ENCODE data around the gene QRFP. TPM values are rescaled to one million over a fixed set of nuclear protein-coding genes. Genes with fewer than 3 reads are reported as not detected.

The QRFP gene, protein sequence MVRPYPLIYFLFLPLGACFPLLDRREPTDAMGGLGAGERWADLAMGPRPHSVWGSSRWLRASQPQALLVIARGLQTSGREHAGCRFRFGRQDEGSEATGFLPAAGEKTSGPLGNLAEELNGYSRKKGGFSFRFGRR
- not detected for polyA plus RNA-seq (2013, experiment 1 of 2)
- polyA plus RNA-seq (2013, experiment 2 of 2) = not detected

DNA sequence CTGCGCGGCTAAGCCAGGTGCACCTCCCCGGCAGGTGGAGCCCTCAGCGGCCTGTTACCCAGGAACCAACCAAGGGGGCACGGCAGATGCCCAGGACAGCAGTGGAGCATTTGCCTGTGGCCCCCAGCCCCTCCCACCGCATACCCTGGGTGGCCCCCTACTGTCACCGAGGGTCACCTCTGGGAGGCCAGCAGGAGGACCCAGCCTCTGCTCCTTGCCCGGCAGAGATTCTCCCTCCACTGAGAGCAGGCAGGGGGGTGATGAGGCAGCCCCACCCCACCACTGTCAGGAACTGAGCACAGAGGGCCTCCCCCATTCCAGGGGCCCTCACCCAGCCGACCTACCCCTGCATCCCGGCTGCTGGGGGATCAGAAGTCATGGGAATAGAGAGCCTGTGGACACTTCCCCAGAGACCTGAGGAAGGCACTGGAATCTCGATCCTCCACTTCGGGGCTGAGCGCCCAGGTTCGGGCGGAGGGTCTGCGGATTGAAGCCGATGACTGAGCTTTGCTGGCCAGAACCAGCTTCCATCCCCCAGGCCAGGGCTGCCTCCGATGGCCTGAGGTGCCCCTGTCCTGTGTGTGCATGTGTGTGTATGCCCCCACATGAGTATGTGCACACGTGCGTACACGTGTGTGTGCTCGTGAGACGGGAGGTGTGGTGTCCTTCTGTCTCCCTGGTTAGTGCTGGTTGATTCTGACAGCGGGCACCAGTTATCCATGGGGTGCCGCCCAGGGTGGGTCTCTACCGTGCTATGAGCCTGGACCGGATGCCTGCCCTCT is at the start of gene QRFP:
QRFP (minus strand) TSS at position 580 of the 782 bp plus-strand sequence. CDS start 2,974 bp downstream, outside the sequence.
- Histone ChIP-seq H3K9ac (ENCODE audit: low read depth, low read length) (no peak within 1 kb of the TSS), H3K4me3 (ENCODE audit: low read length) (no peak within 1 kb of the TSS), H3K4me1 (ENCODE audit: insufficient read depth, low read length) (no peaks in the 10 kb centered on the region), H3K36me3 (ENCODE audit: insufficient read depth, low read length) (peaks cover 3% of the 10 kb centered on the region; the same call in 1 of the 2 replicates), H3K27ac (ENCODE audit: low read depth, low read length) (no peak within 1 kb of the TSS), H3K27me3 (ENCODE audit: insufficient read depth, low read length) (no peaks in the 10 kb centered on the region), H3K9me3 (ENCODE audit: insufficient read depth, low read depth, low read length) (no peaks in the 10 kb centered on the region)
- 91% methylated on average over 27 of the region's 27 CpGs for WGBS

DNA sequence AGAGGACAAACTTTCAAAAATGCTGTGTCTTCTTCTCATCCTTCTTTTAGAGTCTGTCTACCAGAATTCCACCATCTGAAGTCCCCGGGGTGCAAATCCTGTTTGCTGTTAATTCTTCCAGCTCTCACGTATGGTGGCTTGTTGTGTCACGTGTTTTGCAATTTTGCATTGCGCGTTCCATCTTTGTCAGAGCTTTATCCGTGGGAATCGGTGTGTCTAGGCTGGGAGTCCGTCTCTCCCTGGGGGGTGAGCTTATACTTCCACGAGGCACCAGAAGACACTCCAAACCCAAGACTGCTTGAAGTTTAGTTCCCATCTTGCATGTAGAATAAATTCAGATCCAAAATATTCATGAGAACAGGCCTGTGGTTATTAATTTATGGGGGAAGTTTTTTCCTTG is 48.6 kb upstream of the QRFP start:
- H3K4me3 ChIP-seq (ENCODE audit: low read length) = no peak overlapping the region
- H3K4me1 ChIP-seq (ENCODE audit: insufficient read depth, low read length) = peaks cover 3% of the 10 kb centered on the region; the same call in 1 of the 2 replicates
- no peak overlapping the region for H3K27ac ChIP-seq (ENCODE audit: low read depth, low read length)
- WGBS = 93% methylated on average over 9 of the region's 9 CpGs
- peaks cover 21% of the 10 kb centered on the region for H3K27me3 ChIP-seq (ENCODE audit: insufficient read depth, low read length)
- H3K9me3 ChIP-seq (ENCODE audit: insufficient read depth, low read depth, low read length) = peaks cover 4% of the 10 kb centered on the region; the same call in 1 of the 2 replicates
- H3K36me3 ChIP-seq (ENCODE audit: insufficient read depth, low read length) = no peaks in the 10 kb centered on the region
- no peak overlapping the region for H3K9ac ChIP-seq (ENCODE audit: low read depth, low read length)

DNA sequence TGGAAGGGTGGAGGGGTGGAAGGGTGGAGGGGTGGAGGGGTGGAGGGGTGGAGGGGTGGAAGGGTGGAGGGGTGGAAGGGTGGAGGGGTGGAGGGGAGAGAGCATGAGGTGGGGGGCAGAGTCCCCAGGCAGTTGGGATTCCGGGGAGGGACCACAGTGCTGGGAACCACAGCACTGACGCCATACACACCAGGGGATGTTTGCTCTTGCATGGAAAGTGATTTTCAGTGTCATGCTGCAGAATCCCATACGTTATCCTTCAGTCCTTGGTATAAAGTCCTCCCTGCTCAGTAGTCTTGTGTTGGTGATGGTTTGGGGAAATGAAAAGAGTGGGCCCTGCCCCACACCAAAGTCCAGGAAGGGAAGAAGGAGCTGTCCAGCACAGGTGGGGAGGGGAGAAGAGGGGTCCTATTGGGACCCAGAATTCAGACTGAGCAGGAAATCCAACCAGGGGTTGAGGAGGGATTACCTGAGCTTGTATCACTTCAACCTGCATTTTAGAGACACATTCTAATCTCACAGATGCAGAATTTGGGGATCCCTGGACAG is 48.0 kb upstream of the QRFP start:
- Histone ChIP-seq H3K27ac (ENCODE audit: low read depth, low read length) (no peak overlapping the region), H3K4me3 (ENCODE audit: low read length) (no peak overlapping the region), H3K36me3 (ENCODE audit: insufficient read depth, low read length) (no peaks in the 10 kb centered on the region), H3K27me3 (ENCODE audit: insufficient read depth, low read length) (peaks cover 27% of the 10 kb centered on the region), H3K9me3 (ENCODE audit: insufficient read depth, low read depth, low read length) (peaks cover under 1% of the 10 kb centered on the region; the same call in 1 of the 2 replicates), H3K9ac (ENCODE audit: low read depth, low read length) (no peak overlapping the region), H3K4me1 (ENCODE audit: insufficient read depth, low read length) (peaks cover 3% of the 10 kb centered on the region; the same call in 1 of the 2 replicates)
- WGBS = 56% methylated on average over 3 of the region's 3 CpGs

DNA sequence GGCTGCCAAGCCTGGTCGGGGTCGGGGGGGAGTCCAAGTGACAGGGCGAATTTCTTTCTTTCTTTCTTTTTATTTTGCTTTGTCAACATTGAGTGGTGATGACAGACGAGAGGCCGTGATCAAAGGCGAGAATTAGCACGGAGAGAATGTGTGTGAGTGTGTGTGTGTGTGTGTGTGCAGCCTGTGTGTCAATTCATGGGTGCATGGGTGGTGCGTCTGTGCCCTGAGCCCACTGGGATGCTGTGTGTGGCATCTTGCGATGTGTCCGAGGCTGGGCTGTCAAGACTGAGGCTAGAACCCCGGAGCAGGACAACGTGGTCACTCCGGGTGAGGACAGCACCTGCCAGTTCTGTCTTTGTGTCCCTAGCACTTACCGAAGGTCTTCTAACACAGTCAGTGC is 47.2 kb upstream of the QRFP start:
- WGBS = 81% methylated on average over 14 of the region's 14 CpGs
- H3K36me3 ChIP-seq (ENCODE audit: insufficient read depth, low read length) = no peaks in the 10 kb centered on the region
- H3K9ac ChIP-seq (ENCODE audit: low read depth, low read length) = no peak overlapping the region
- no peak overlapping the region for H3K4me3 ChIP-seq (ENCODE audit: low read length)
- no peaks in the 10 kb centered on the region for H3K9me3 ChIP-seq (ENCODE audit: insufficient read depth, low read depth, low read length)
- peaks cover 35% of the 10 kb centered on the region for H3K27me3 ChIP-seq (ENCODE audit: insufficient read depth, low read length)
- H3K4me1 ChIP-seq (ENCODE audit: insufficient read depth, low read length) = peaks cover 3% of the 10 kb centered on the region; the same call in 1 of the 2 replicates
- no peak overlapping the region for H3K27ac ChIP-seq (ENCODE audit: low read depth, low read length)

DNA sequence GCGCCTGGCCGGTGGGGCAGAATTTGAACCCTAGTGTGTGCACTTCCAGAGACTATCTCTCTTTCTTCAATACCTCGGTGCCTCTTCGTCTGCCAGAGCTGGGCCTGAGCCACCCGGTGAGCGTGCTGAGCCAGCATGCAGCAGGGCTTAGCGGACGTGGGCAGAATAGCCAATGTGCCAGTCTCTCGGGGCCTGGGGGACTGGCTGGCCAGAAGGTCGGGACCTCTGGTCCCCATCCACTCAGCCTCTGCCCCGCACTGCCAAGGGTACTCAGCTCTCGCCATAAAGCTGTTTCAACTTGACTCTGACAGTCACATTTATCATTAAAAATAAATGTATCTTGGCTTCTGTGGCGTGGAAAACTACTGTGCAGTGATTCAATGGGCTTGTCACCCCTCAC is 46.6 kb upstream of the QRFP start:
- H3K9ac ChIP-seq (ENCODE audit: low read depth, low read length) = no peak overlapping the region

DNA sequence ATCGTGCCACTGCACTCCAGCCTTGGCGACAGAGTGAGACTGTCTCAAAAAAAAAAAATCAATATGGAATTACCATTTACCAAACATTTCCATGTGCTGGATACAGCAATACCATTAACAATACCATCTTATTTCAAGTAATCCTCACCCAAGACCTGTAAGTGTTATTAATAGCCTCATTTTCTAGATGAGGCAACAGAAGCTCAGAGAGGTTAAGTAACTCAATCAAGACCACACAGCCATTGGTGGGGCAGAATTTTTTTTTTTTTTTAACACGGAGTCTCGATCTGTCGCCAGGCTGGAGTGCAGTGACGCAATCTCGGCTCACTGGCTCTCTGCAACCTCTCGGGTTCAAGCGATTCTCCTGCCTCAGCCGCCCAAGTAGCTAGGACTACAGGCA is 46.1 kb upstream of the QRFP start:
- Histone ChIP-seq H3K4me3 (ENCODE audit: low read length) (no peak overlapping the region), H3K27ac (ENCODE audit: low read depth, low read length) (no peak overlapping the region), H3K9me3 (ENCODE audit: insufficient read depth, low read depth, low read length) (no peaks in the 10 kb centered on the region), H3K9ac (ENCODE audit: low read depth, low read length) (no peak overlapping the region), H3K27me3 (ENCODE audit: insufficient read depth, low read length) (peaks cover 46% of the 10 kb centered on the region), H3K36me3 (ENCODE audit: insufficient read depth, low read length) (no peaks in the 10 kb centered on the region), H3K4me1 (ENCODE audit: insufficient read depth, low read length) (peaks cover 3% of the 10 kb centered on the region; the same call in 1 of the 2 replicates)
- 90% methylated on average over 10 of the region's 10 CpGs for WGBS

More for the DNA sequence above, 46.6 kb upstream of the QRFP start:
- no peaks in the 10 kb centered on the region for H3K36me3 ChIP-seq (ENCODE audit: insufficient read depth, low read length)
- peaks cover 41% of the 10 kb centered on the region for H3K27me3 ChIP-seq (ENCODE audit: insufficient read depth, low read length)
- H3K4me1 ChIP-seq (ENCODE audit: insufficient read depth, low read length) = peaks cover 3% of the 10 kb centered on the region; the same call in 1 of the 2 replicates
- 88% methylated on average over 13 of the region's 13 CpGs for WGBS
- H3K4me3 ChIP-seq (ENCODE audit: low read length) = no peak overlapping the region
- H3K9me3 ChIP-seq (ENCODE audit: insufficient read depth, low read depth, low read length) = no peaks in the 10 kb centered on the region
- no peak overlapping the region for H3K27ac ChIP-seq (ENCODE audit: low read depth, low read length)

DNA sequence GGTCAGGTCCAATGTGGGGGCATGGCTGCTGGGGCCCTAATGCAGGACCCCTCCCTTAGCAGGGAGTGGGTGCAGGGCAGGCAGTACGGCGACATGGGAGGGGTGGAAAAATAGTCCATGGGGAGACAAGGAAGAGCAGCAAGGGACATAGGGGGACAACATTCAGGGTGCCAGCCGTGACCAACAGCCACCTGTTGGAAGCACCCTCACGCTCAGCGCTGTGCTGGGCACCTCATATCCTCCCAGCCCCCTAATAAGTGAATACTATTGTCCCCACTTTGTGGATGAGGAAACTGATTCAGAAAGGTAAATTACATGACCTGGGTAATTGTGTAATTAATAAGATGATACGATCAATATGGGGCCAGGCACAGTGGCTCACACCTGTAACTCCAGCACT is 45.5 kb upstream of the QRFP start:
- WGBS = 97% methylated on average over 6 of the region's 6 CpGs
- H3K4me1 ChIP-seq (ENCODE audit: insufficient read depth, low read length) = peaks cover 5% of the 10 kb centered on the region; the same call in 1 of the 2 replicates
- no peak overlapping the region for H3K9ac ChIP-seq (ENCODE audit: low read depth, low read length)
- H3K4me3 ChIP-seq (ENCODE audit: low read length) = no peak overlapping the region
- H3K27me3 ChIP-seq (ENCODE audit: insufficient read depth, low read length) = peaks cover 52% of the 10 kb centered on the region
- no peaks in the 10 kb centered on the region for H3K9me3 ChIP-seq (ENCODE audit: insufficient read depth, low read depth, low read length)
- no peaks in the 10 kb centered on the region for H3K36me3 ChIP-seq (ENCODE audit: insufficient read depth, low read length)
- no peak overlapping the region for H3K27ac ChIP-seq (ENCODE audit: low read depth, low read length)

DNA sequence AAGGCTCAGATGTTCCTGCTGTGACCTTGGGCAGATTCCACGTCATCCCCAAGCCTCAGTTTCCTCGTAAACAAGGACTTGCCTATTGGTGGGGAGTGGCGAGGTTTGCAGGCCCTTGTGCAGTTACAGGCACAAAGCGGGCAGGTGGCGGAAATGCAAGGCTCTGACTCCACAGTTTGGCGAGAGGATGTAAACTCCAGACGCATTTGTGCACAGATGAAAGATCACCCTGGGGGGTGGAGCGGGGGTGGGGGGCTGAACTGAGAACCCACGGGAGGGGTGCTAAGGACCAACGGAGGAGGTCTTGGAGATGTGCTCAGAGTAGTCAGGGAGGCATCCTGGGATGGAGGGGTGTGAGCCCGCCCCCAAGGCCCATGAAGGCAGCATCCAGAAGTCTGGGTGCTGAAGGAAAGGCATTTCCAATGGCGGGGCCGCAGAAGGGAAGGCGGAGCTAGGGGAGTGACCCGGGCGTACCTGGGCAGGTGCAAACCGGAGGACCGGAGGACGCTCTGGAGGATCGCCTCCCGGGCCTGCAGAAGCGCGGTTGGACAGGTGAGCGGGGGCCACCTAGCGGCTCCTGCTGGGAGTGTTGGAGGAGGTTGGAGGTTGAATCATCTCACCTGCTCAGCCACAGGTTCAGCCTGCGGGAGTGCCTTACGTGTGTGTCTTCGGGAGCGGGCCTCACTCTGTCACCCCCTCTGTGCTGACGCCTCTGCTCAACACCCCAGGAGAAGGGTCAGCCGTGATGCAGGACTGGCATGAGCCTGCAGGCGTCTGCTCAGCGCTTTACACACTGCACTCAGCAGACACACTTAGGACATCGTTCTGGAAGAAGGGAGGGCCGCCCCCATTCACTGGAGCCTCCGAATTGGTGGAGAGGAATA is 44.3 kb upstream of the QRFP start:
- peaks cover 56% of the 10 kb centered on the region for H3K27me3 ChIP-seq (ENCODE audit: insufficient read depth, low read length)
- no peak overlapping the region for H3K9ac ChIP-seq (ENCODE audit: low read depth, low read length)
- no peaks in the 10 kb centered on the region for H3K9me3 ChIP-seq (ENCODE audit: insufficient read depth, low read depth, low read length)
- H3K36me3 ChIP-seq (ENCODE audit: insufficient read depth, low read length) = no peaks in the 10 kb centered on the region
- H3K4me1 ChIP-seq (ENCODE audit: insufficient read depth, low read length) = peaks cover 11% of the 10 kb centered on the region
- 18% methylated on average over 36 of the region's 36 CpGs for WGBS
- no peak overlapping the region for H3K27ac ChIP-seq (ENCODE audit: low read depth, low read length)
- H3K4me3 ChIP-seq (ENCODE audit: low read length) = no peak overlapping the region

DNA sequence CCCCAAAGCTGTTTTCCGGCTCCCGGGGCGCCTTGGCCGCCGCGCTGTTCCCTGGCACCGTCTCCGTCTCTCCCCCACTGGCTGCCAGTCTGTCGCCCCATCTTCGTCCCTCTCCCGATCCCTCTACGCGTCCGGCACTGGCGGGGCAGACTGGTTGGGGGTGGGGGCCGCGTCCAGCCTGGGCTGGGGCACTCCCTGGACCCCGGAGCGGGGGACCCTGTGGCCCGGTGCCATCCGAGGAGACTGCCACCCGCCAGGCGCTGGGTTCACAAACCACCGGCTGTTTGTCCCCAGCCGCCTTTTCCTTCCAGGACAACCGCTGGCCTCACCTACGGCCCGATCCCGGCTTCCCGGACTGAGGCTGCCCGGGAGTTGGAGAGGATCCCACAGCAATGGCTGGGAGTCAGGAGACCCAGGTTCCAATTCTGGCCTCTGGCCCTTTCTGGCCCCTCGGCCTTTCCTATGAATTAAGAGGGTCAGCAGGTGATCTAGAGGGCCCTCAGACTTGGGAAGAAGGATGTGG is 43.5 kb upstream of the QRFP start:
- H3K27me3 ChIP-seq (ENCODE audit: insufficient read depth, low read length) = peaks cover 56% of the 10 kb centered on the region
- H3K4me1 ChIP-seq (ENCODE audit: insufficient read depth, low read length) = peaks cover 11% of the 10 kb centered on the region

DNA sequence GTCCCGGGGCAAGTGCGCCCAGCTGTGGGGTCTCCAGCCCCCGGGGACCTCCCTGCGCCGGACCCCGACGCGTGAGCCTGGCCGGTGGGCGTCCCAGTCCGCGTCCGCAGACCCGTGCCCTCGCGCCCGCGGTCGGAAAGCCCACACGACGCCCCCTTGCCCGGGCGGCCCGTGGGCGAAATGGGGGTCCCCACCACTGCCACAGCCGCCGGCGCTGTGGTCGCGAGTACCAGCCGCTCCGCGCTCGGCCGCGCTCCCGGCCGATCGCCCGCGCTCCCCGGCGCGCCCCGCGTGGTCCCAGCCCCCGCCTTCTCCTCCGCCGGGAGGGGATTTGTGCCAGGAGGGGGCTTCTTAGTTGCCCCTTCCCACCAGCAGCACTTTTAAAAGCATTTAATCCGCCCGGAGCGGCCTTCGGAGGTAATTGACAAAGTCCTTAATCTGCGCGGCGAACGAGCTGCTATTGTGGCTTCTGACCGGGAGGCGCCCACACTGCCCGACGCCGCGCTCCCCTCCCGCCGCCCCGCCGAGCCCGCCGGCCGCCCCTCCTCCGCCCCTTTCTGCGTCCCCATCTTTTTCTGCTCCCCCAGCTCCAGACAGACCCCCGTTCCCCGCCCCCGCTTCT is 42.9 kb upstream of the QRFP start:
- whole genome bisulfite sequencing = under 1% methylated on average over 71 of the region's 75 CpGs
- H3K27ac ChIP-seq (ENCODE audit: low read depth, low read length) = no peak overlapping the region
- peak overlapping the region; percentile 69 for H3K4me3 ChIP-seq (ENCODE audit: low read length)
- peaks cover 11% of the 10 kb centered on the region for H3K4me1 ChIP-seq (ENCODE audit: insufficient read depth, low read length)
- no peaks in the 10 kb centered on the region for H3K36me3 ChIP-seq (ENCODE audit: insufficient read depth, low read length)
- peaks cover 56% of the 10 kb centered on the region for H3K27me3 ChIP-seq (ENCODE audit: insufficient read depth, low read length)
- no peak overlapping the region for H3K9ac ChIP-seq (ENCODE audit: low read depth, low read length)
- H3K9me3 ChIP-seq (ENCODE audit: insufficient read depth, low read depth, low read length) = no peaks in the 10 kb centered on the region

More for the DNA sequence above, 43.5 kb upstream of the QRFP start:
- Histone ChIP-seq H3K36me3 (ENCODE audit: insufficient read depth, low read length) (no peaks in the 10 kb centered on the region), H3K4me3 (ENCODE audit: low read length) (peak overlapping the region; percentile 28; the same call in 1 of the 2 replicates), H3K9ac (ENCODE audit: low read depth, low read length) (no peak overlapping the region), H3K9me3 (ENCODE audit: insufficient read depth, low read depth, low read length) (no peaks in the 10 kb centered on the region), H3K27ac (ENCODE audit: low read depth, low read length) (no peak overlapping the region)
- WGBS = 5% methylated on average over 32 of the region's 32 CpGs

All from HUES64 (cell line).